GM19468 (cell line): ENCODE data around the gene TRAIP.
"Not testable (repeated sequence)": the region's sequence is repeated elsewhere in the genome, so short reads cannot be mapped to it uniquely, and the experiment has no call there.

Experiments used
- ATAC-seq: cut with Tn5 transposase; IDR thresholded peaks from one replicate; pipeline ENCODE4 v1.9.1; 2021; ENCODE audit warnings: mild to moderate bottlenecking, moderate library complexity, moderate number of reproducible peaks; ENCODE audit not compliant: unreplicated experiment; ENCODE audit errors: extremely low read depth

Gene TRAIP

GRCh38 chr3:49794431-49794830, 61.9 kb downstream of the TRAIP start:
- no peak for ATAC-seq

- no peak for ATAC-seq
Observed at GRCh38 chr3:49793486-49794085, 62.8 kb downstream of the TRAIP start.

- ATAC-seq, result no peak
Observed at GRCh38 chr3:49792371-49793150, 63.8 kb downstream of the TRAIP start.

GRCh38 chr3:49791571-49791970, 64.8 kb downstream of the TRAIP start:
- no peak for ATAC-seq

GRCh38 chr3:49790626-49791411, 65.5 kb downstream of the TRAIP start:
- no peak for ATAC-seq

GRCh38 chr3:49788056-49788455, 68.3 kb downstream of the TRAIP start:
- ATAC-seq, result no peak

GRCh38 chr3:49787536-49787935, 68.8 kb downstream of the TRAIP start:
- no peak for ATAC-seq

- no peak for ATAC-seq
Observed at GRCh38 chr3:49787182-49787464, 69.2 kb downstream of the TRAIP start.

- ATAC-seq, result peak; percentile 97
Observed at GRCh38 chr3:49786357-49787181, 69.8 kb downstream of the TRAIP start, which contains the start of gene IP6K1. TSS of gene IP6K1 (minus strand) at chr3:49786542. CDS start at chr3:49748040, 38,502 bp downstream.

GRCh38 chr3:49785565-49786356, 70.6 kb downstream of the TRAIP start:
- ATAC-seq, result peak; percentile 12

- not testable (repeated sequence) for ATAC-seq
Observed at GRCh38 chr3:49782277-49782676, 74.1 kb downstream of the TRAIP start.

GRCh38 chr3:49781415-49782199, 74.8 kb downstream of the TRAIP start:
- ATAC-seq, result no peak

GRCh38 chr3:49780975-49781365, 75.4 kb downstream of the TRAIP start:
- not testable (repeated sequence) for ATAC-seq

- ATAC-seq, result no peak
Observed at GRCh38 chr3:49780080-49780974, 76.0 kb downstream of the TRAIP start.

- no peak for ATAC-seq
Observed at GRCh38 chr3:49779358-49780079, 76.8 kb downstream of the TRAIP start.
